OCI-LY3 (cell line): ENCODE results near the gene ACSS1.

ENCODE experiments used
- H2AFZ ChIP-seq: fragments of 200-600, 300-600 bp; shearing (Covaris generic); 2 replicates; pipeline ENCODE4 v1.6.0; 2014; ENCODE audit warnings: antibody characterized with exemption, low read depth, low read length
- H3K27ac ChIP-seq: fragments of 200-600, 300-600 bp; sonication (generic); 2 replicates; pipeline ENCODE4 v1.5.1; 2014; ENCODE audit warnings: mild to moderate bottlenecking, low read length, moderate library complexity, mixed read lengths
- H3K27me3 ChIP-seq: fragments of 200-600, 300-600 bp; sonication (generic); 2 replicates; pipeline ENCODE4 v1.6.1; 2014; ENCODE audit warnings: low read depth, low read length, mixed read lengths
- H3K36me3 ChIP-seq: fragments of 200-600, 300-600 bp; sonication (generic); replicated peaks from 2 replicates; pipeline ENCODE3; 2014; ENCODE audit warnings: low read depth, low read length, mixed read lengths
- H3K4me1 ChIP-seq: fragments of 300-600, 200-600 bp; sonication (generic); 2 replicates; pipeline ENCODE4 v1.6.1; 2014; ENCODE audit warnings: low read length, mixed read lengths
- H3K4me2 ChIP-seq: fragments of 200-600, 300-600 bp; sonication (generic); 2 replicates; pipeline ENCODE4 v1.6.1; 2014; ENCODE audit warnings: low read length, mixed read lengths
- H3K4me3 ChIP-seq: fragments of 300-600, 200-600 bp; sonication (generic); 2 replicates; pipeline ENCODE4 v1.5.1; 2014; ENCODE audit warnings: antibody characterized with exemption, mild to moderate bottlenecking, low read length, moderate library complexity
- H3K79me2 ChIP-seq: fragments of 300-600, 200-600 bp; shearing (Covaris generic); 2 replicates; pipeline ENCODE4 v1.6.1; 2014; ENCODE audit warnings: mild to moderate bottlenecking, low read length, mixed read lengths
- H3K9ac ChIP-seq: fragments of 300-600, 200-600 bp; shearing (Covaris generic); 2 replicates; pipeline ENCODE4 v1.6.0; 2014; ENCODE audit warnings: mild to moderate bottlenecking, low read length, moderate library complexity
- H3K9me3 ChIP-seq: fragments of 200-600, 300-600 bp; shearing (Covaris generic); 2 replicates; pipeline ENCODE4 v1.6.1; 2014; ENCODE audit warnings: low read length, mixed read lengths; ENCODE audit not compliant: insufficient read depth
- H4K20me1 ChIP-seq: fragments of 200-600, 300-600 bp; sonication (generic); 2 replicates; pipeline ENCODE4 v1.6.1; 2016; ENCODE audit warnings: low read length, mixed read lengths; ENCODE audit not compliant: insufficient read depth
- EZH2phosphoT487 ChIP-seq: fragments of 200-600 bp; shearing (Covaris generic); IDR thresholded peaks from 2 replicates; pipeline ENCODE4 v1.6.1; 2018; ENCODE audit warnings: antibody characterized with exemption, mixed run types, low read depth
- TF ChIP-seq, protein P1 (sequence below): fragments of 200-600, 300-600 bp; sonication (generic); IDR thresholded peaks from 2 replicates; pipeline ENCODE4 v1.5.1; 2014; ENCODE audit warnings: antibody characterized with exemption, low read length, low read depth

The ACSS1 gene

GRCh38 chr20:24992487-24993205 is 65.3 kb downstream of the ACSS1 start, which contains the start of gene APMAP:
TSS of gene APMAP (minus strand) at chr20:24992751. CDS start at chr20:24992688, 63 bp downstream.
- peaks cover 4% of the 10 kb centered on the region for H3K36me3 ChIP-seq
- H3K27me3 ChIP-seq, result peaks cover 11% of the 10 kb centered on the region
- H3K9ac ChIP-seq, result peak within 1 kb of the TSS; percentile 90
- peaks cover 49% of the 10 kb centered on the region for H3K79me2 ChIP-seq
- H2AFZ ChIP-seq, result peak within 1 kb of the TSS; percentile 91
- no peaks in the 10 kb centered on the region for H3K9me3 ChIP-seq
- peak within 1 kb of the TSS; percentile 87 for H3K4me2 ChIP-seq
- H3K27ac ChIP-seq, result peak within 1 kb of the TSS; percentile 56
- H3K4me3 ChIP-seq, result peak within 1 kb of the TSS; percentile 96
- H4K20me1 ChIP-seq, result no peaks in the 10 kb centered on the region
- peaks cover 36% of the 10 kb centered on the region for H3K4me1 ChIP-seq
- no peak for TF ChIP-seq EZH2phosphoT487

- H3K79me2 ChIP-seq, result peaks cover 55% of the 10 kb centered on the region
Observed at GRCh38 chr20:24991897-24992486, 65.9 kb downstream of the ACSS1 start.

GRCh38 chr20:24990810-24991252 is 67.1 kb downstream of the ACSS1 start:
- Histone ChIP-seq H3K4me3 (peak overlapping the region; percentile 96; the same call in 1 of the 2 replicates), H3K79me2 (peaks cover 67% of the 10 kb centered on the region), H3K27me3 (no peaks in the 10 kb centered on the region), H2AFZ (no peak overlapping the region), H3K9me3 (no peaks in the 10 kb centered on the region), H3K9ac (no peak overlapping the region), H3K4me1 (peaks cover 36% of the 10 kb centered on the region), H3K4me2 (peak overlapping the region; percentile 87), H3K36me3 (peaks cover 9% of the 10 kb centered on the region), H3K27ac (no peak overlapping the region), H4K20me1 (no peaks in the 10 kb centered on the region)
- TF ChIP-seq, protein P1, sequence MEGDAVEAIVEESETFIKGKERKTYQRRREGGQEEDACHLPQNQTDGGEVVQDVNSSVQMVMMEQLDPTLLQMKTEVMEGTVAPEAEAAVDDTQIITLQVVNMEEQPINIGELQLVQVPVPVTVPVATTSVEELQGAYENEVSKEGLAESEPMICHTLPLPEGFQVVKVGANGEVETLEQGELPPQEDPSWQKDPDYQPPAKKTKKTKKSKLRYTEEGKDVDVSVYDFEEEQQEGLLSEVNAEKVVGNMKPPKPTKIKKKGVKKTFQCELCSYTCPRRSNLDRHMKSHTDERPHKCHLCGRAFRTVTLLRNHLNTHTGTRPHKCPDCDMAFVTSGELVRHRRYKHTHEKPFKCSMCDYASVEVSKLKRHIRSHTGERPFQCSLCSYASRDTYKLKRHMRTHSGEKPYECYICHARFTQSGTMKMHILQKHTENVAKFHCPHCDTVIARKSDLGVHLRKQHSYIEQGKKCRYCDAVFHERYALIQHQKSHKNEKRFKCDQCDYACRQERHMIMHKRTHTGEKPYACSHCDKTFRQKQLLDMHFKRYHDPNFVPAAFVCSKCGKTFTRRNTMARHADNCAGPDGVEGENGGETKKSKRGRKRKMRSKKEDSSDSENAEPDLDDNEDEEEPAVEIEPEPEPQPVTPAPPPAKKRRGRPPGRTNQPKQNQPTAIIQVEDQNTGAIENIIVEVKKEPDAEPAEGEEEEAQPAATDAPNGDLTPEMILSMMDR, result no peak
- no peak for TF ChIP-seq EZH2phosphoT487

More at GRCh38 chr20:24991897-24992486, 65.9 kb downstream of the ACSS1 start:
- H3K4me2 ChIP-seq, result peak overlapping the region; percentile 87
- peak overlapping the region; percentile 96 for H3K4me3 ChIP-seq
- H3K9ac ChIP-seq, result peak overlapping the region; percentile 90
- no peaks in the 10 kb centered on the region for H4K20me1 ChIP-seq
- peaks cover 8% of the 10 kb centered on the region for H3K27me3 ChIP-seq
- peaks cover 8% of the 10 kb centered on the region for H3K36me3 ChIP-seq
- H3K4me1 ChIP-seq, result peaks cover 36% of the 10 kb centered on the region
- H3K9me3 ChIP-seq, result no peaks in the 10 kb centered on the region
- peak overlapping the region; percentile 35; the same call in 1 of the 2 replicates for H3K27ac ChIP-seq
- TF ChIP-seq, protein P1, result no peak
- no peak for TF ChIP-seq EZH2phosphoT487
- H2AFZ ChIP-seq, result peak overlapping the region; percentile 91

- no peak for TF ChIP-seq EZH2phosphoT487
- TF ChIP-seq, protein P1, result no peak
- Histone ChIP-seq H3K9ac (no peak overlapping the region), H3K36me3 (peaks cover 9% of the 10 kb centered on the region), H3K27ac (no peak overlapping the region), H3K79me2 (peaks cover 83% of the 10 kb centered on the region), H3K27me3 (no peaks in the 10 kb centered on the region), H3K4me3 (no peak overlapping the region), H3K4me2 (no peak overlapping the region), H2AFZ (no peak overlapping the region), H3K9me3 (no peaks in the 10 kb centered on the region), H3K4me1 (peaks cover 25% of the 10 kb centered on the region), H4K20me1 (0 out of 2 replicates have a peak, but pooled peaks cover 6% of the 10 kb centered on the region)
Observed at GRCh38 chr20:24989162-24989561, 68.8 kb downstream of the ACSS1 start.
